NT2/D1 (cell line): ENCODE results near the gene GPR21.

Experiments
- DNase-seq: peaks from one replicate; pipeline ENCODE4 v3.0.0-alpha.2; 2011; ENCODE audit warnings: low read depth, low spot score
- H3K27me3 ChIP-seq: 2 replicates; pipeline ENCODE4 v1.6.0; 2011; ENCODE audit warnings: mild to moderate bottlenecking; ENCODE audit not compliant: insufficient read length, insufficient read depth
- H3K36me3 ChIP-seq: 2 replicates; pipeline ENCODE4 v1.6.1; 2011; ENCODE audit warnings: mild to moderate bottlenecking, low read length, mixed read lengths; ENCODE audit not compliant: insufficient read depth, insufficient read length
- H3K4me1 ChIP-seq: 2 replicates; pipeline ENCODE4 v1.5.1; 2011; ENCODE audit not compliant: insufficient read depth, insufficient read length
- H3K4me3 ChIP-seq: 2 replicates; pipeline ENCODE4 v1.5.1; 2011; ENCODE audit warnings: low read depth; ENCODE audit not compliant: insufficient read length
- H3K9ac ChIP-seq: 2 replicates; pipeline ENCODE4 v1.6.0; 2011; ENCODE audit warnings: low read depth; ENCODE audit not compliant: insufficient read length
- H3K9me3 ChIP-seq: 2 replicates; pipeline ENCODE4 v1.5.1; 2011; ENCODE audit warnings: mild to moderate bottlenecking, low read length; ENCODE audit not compliant: insufficient read depth
- SUZ12 ChIP-seq: IDR thresholded peaks from 2 replicates; pipeline ENCODE4 v1.6.1; 2011; ENCODE audit not compliant: insufficient read length, insufficient read depth; ENCODE audit errors: extremely low read depth
- YY1 ChIP-seq: IDR thresholded peaks from 2 replicates; pipeline ENCODE4 v1.6.1; 2011; ENCODE audit not compliant: insufficient read length, insufficient read depth
- ZNF274 ChIP-seq: IDR thresholded peaks from 2 replicates; pipeline ENCODE4 v1.6.1; 2011; ENCODE audit warnings: mild to moderate bottlenecking, low read depth, low read length

Gene GPR21

DNA sequence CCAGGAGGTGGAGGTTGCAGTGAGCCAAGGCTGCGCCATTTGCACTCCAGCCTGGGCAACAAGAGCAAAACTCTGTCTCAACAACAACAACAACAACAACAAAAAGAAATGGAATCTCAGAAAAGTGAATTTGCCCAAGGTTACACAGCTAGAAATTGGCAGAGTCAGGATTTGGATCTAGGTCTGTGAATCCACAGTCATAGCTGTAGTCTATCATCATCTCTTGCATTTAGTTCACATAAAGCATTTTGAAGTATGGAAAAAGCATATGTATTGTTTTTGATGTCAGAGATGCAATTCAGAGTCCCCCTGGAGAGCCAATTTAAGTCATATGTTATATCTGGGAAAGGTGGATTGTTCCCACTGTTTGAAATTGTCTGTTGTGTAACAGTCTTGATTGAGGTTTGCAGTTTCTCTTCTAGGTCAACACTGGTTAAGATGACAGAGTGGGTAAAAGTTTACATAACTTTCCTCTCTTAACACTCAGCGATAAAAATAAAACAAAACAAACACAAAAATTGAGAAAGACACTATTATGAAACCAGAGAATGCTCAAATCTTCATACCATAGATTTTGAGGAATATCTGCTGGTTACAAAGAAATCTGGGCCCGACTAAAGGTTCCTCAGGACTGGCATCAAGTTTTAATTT, 21.5 kb upstream of the GPR21 start:
- DNase-seq, result no peak
- Histone ChIP-seq H3K27me3 (no peaks in the 10 kb centered on the region), H3K9ac (no peak overlapping the region), H3K9me3 (no peaks in the 10 kb centered on the region; the same call in 1 of the 2 replicates), H3K36me3 (peaks cover 69% of the 10 kb centered on the region), H3K4me1 (no peaks in the 10 kb centered on the region), H3K4me3 (no peak overlapping the region)
- no peak for TF ChIP-seq ZNF274
- no peak for TF ChIP-seq SUZ12
- TF ChIP-seq YY1, result no peak

DNA sequence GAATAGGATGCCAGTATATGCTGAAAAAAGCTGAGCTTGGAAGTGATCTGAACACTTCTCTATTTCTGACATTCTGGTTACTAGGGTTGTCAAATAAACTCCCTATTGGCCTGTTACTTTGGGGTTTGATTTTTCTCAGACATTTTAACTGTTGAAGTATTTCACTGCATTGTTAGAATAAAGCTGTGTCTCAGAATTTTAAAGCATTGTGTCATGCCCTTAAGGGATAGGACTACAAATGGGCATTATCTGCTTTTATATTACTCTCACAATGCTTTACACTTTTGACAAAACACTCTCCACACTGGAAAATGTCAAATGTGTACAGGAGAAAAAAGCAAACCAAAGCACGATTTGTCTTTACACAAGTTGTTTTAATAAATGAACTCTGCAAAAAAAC, 16.8 kb upstream of the GPR21 start:
- no peak for DNase-seq
- H3K9me3 ChIP-seq, result no peaks in the 10 kb centered on the region; the same call in 1 of the 2 replicates
- H3K4me1 ChIP-seq, result no peaks in the 10 kb centered on the region
- H3K36me3 ChIP-seq, result peaks cover 75% of the 10 kb centered on the region
- no peak overlapping the region for H3K9ac ChIP-seq
- TF ChIP-seq YY1, result no peak
- no peak for TF ChIP-seq ZNF274
- no peak for TF ChIP-seq SUZ12
- H3K27me3 ChIP-seq, result no peaks in the 10 kb centered on the region
- H3K4me3 ChIP-seq, result no peak overlapping the region

DNA sequence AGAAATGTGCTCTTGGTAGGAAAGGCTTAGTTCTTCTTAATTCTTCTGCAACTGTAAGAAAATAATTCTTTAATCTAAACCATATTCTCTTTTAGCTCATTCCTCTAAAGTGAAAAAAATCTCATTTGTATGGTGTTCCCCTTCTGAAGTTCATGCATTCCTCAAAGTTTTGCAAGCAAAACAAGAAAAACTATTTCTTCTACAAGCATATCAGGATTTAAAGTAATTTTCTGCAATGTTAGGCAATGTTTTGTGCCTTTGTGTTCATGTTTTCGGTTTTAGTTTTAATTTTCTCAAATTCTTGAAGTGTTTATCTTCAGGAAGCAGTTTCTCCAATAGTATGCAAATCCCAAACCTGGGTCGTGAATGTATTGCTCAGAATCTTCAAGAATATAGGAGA, 12.7 kb upstream of the GPR21 start:
- Histone ChIP-seq H3K36me3 (peaks cover 52% of the 10 kb centered on the region), H3K4me3 (no peak overlapping the region), H3K9me3 (no peaks in the 10 kb centered on the region), H3K4me1 (no peaks in the 10 kb centered on the region), H3K27me3 (no peaks in the 10 kb centered on the region), H3K9ac (no peak overlapping the region)
- DNase-seq, result no peak
- no peak for TF ChIP-seq SUZ12
- TF ChIP-seq YY1, result no peak
- no peak for TF ChIP-seq ZNF274

DNA sequence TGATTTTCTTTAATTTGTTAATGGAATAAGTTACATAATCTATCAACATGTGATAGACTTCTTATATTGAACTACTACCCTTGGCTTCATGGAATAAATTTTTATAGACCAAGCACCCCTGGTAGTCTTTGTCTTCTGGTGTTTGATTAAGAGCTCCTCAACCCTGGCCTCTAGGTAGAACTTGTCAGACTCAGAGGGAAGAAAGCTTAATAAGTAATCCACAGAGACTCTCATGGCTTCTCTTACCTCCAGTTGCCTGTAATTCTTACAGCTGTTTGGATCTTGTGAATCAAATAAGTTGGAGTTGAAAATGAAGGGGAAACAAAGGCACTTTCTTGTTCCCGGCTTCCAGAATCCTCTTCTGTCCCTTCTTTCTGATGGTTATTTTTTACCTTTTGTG, 7.0 kb upstream of the GPR21 start:
- Histone ChIP-seq H3K9me3 (no peaks in the 10 kb centered on the region), H3K9ac (no peak overlapping the region), H3K4me1 (no peaks in the 10 kb centered on the region), H3K4me3 (no peak overlapping the region), H3K36me3 (peaks cover 14% of the 10 kb centered on the region), H3K27me3 (no peaks in the 10 kb centered on the region)
- DNase-seq, result no peak
- TF ChIP-seq ZNF274 (no peak), YY1 (no peak), SUZ12 (no peak)

DNA sequence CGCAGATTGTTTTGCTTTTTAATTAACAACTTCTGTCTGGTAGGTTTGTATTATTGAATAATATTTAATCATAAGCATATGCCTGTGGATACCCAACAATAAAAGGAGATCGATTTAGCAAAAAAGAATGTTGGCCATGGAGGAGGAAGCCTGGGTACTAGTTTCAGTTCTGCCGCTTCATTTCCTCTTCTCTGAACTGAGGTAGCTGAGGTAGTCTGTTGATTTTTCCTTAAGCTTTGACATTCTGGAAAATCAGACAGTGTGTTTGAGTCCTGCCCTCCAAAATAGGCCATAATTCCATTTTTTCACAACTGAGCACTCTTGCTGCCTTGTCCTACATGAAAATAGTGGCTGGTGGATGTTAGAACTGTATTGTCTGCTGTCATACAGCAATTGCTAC, 6.0 kb upstream of the GPR21 start:
- Histone ChIP-seq H3K4me3 (no peak overlapping the region), H3K27me3 (no peaks in the 10 kb centered on the region), H3K36me3 (peaks cover 6% of the 10 kb centered on the region), H3K9ac (no peak overlapping the region), H3K4me1 (no peaks in the 10 kb centered on the region), H3K9me3 (no peaks in the 10 kb centered on the region)
- no peak for DNase-seq
- TF ChIP-seq SUZ12, result no peak
- TF ChIP-seq YY1, result no peak
- no peak for TF ChIP-seq ZNF274

DNA sequence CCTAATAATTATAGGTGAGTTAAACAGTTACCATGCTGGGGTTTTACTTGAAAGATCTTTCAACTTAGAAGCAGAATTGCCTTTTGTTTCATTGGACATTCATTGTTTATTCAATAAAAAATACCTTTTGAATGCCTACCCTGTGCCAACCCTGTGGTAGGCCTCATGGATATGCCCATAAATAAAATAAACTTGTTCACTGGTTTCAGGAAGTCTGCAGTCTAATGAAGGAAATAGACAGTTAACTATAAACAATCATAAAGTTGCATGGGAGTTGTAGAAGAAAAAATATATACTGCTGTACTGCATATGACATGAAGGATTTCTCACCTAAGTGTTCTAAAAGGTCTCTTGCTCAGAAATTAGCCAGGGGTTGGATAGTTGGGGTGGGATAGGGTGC, 5.3 kb upstream of the GPR21 start:
- TF ChIP-seq SUZ12 (no peak), YY1 (no peak), ZNF274 (no peak)
- Histone ChIP-seq H3K4me3 (no peak overlapping the region), H3K4me1 (no peaks in the 10 kb centered on the region), H3K9ac (no peak overlapping the region), H3K36me3 (peaks cover 4% of the 10 kb centered on the region), H3K9me3 (no peaks in the 10 kb centered on the region), H3K27me3 (no peaks in the 10 kb centered on the region)
- DNase-seq, result no peak

DNA sequence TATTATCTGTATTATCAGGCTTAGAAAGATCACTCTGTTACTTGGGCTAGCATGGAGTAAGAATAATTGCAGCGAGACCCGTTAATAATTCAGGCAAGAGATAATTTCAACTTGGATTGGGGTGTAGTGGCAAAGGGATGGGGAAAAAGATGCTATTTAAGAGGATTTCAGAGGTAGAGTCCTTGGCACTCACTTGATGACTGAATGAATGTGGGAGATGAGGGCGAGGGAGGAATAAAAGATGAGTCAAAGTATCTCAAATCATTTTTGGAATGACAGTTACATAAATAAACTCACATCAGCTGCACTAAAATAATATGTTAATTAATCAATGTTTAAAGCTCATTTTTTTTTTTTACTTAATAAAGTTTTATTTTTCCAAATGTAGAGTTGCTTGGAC, 4.5 kb upstream of the GPR21 start:
- no peaks in the 10 kb centered on the region for H3K4me1 ChIP-seq
- TF ChIP-seq ZNF274, result no peak
- TF ChIP-seq YY1, result no peak
- H3K9ac ChIP-seq, result no peak overlapping the region
- no peak overlapping the region for H3K4me3 ChIP-seq
- H3K36me3 ChIP-seq, result peaks cover 2% of the 10 kb centered on the region
- H3K9me3 ChIP-seq, result no peaks in the 10 kb centered on the region
- DNase-seq, result no peak
- H3K27me3 ChIP-seq, result no peaks in the 10 kb centered on the region
